NB4 (cell line): ENCODE results near the gene SIDT1.
A peak's percentile ranks its signal among the peaks of the same experiment; 100 is the strongest.

Experiments
- DNase-seq: peaks from one replicate; pipeline ENCODE4 v3.0.0; 2010; ENCODE audit warnings: low read depth
- H3K4me3 ChIP-seq: one replicate; pipeline ENCODE4 v1.5.1; 2011; ENCODE audit warnings: mild to moderate bottlenecking, low read depth, low read length, moderate library complexity
- CTCF ChIP-seq: IDR thresholded peaks from one replicate; pipeline ENCODE4 v1.5.1; 2012; ENCODE audit warnings: low read depth, low read length
- MAX ChIP-seq: IDR thresholded peaks from 2 replicates; pipeline ENCODE4 v1.6.1; 2011; ENCODE audit warnings: low read depth, low read length
- MYC ChIP-seq: IDR thresholded peaks from 2 replicates; pipeline ENCODE4 v1.6.1; 2011; ENCODE audit warnings: low read depth, low read length
- POLR2A ChIP-seq: IDR thresholded peaks from 2 replicates; pipeline ENCODE4 v1.6.1; 2011; ENCODE audit warnings: mild to moderate bottlenecking; ENCODE audit not compliant: insufficient read length; ENCODE audit errors: extremely low read depth

The SIDT1 gene

GRCh38 chr3:113533534-113533892, 1.2 kb downstream of the SIDT1 start:
- peak; percentile 13 for DNase-seq
- no peak for TF ChIP-seq POLR2A
- TF ChIP-seq MYC: no peak
- no peak for TF ChIP-seq MAX
- no peak for TF ChIP-seq CTCF
- H3K4me3 ChIP-seq: no peak overlapping the region

GRCh38 chr3:113534365-113534764, 2.0 kb downstream of the SIDT1 start:
- no peak for DNase-seq
- no peak for TF ChIP-seq CTCF
- no peak for TF ChIP-seq MYC
- TF ChIP-seq POLR2A: no peak
- no peak for TF ChIP-seq MAX
- no peak overlapping the region for H3K4me3 ChIP-seq

GRCh38 chr3:113535898-113536297, 3.5 kb downstream of the SIDT1 start:
- no peak for TF ChIP-seq POLR2A
- no peak for TF ChIP-seq CTCF
- no peak for TF ChIP-seq MAX
- no peak for TF ChIP-seq MYC
- H3K4me3 ChIP-seq: no peak overlapping the region
- DNase-seq: no peak

GRCh38 chr3:113536627-113537101, 4.3 kb downstream of the SIDT1 start:
- TF ChIP-seq POLR2A (no peak), MAX (no peak)
- DNase-seq: no peak
- H3K4me3 ChIP-seq: no peak overlapping the region

GRCh38 chr3:113537155-113537554, 4.8 kb downstream of the SIDT1 start:
- TF ChIP-seq POLR2A: no peak
- TF ChIP-seq MYC: no peak
- no peak for TF ChIP-seq CTCF
- TF ChIP-seq MAX: no peak
- DNase-seq: no peak

GRCh38 chr3:113541519-113541918, 9.2 kb downstream of the SIDT1 start:
- TF ChIP-seq MAX (no peak), CTCF (no peak), MYC (no peak), POLR2A (no peak)
- no peak overlapping the region for H3K4me3 ChIP-seq
- DNase-seq: no peak

More at GRCh38 chr3:113537155-113537554, 4.8 kb downstream of the SIDT1 start:
- H3K4me3 ChIP-seq: no peak overlapping the region
